ENCODE data around the gene WWC2.

Gene WWC2

GRCh38 chr4:183197140-183197539 is 98.1 kb downstream of the WWC2 start:
- no peak overlapping the region for H2AFZ ChIP-seq (ENCODE audit: low read length)
- no peaks in the 10 kb centered on the region for H3K36me3 ChIP-seq (ENCODE audit: insufficient read depth, low read length)
- no peaks in the 10 kb centered on the region for H3K27me3 ChIP-seq (ENCODE audit: insufficient read depth, low read length, poor library complexity, severe bottlenecking)
- H3K9me2 ChIP-seq (replicated peaks; ENCODE audit: low read depth, low read length) = no peaks in the 10 kb centered on the region
- H3K4me3 ChIP-seq (ENCODE audit: low read length, poor library complexity, severe bottlenecking) = no peak overlapping the region
- H3K9me3 ChIP-seq (ENCODE audit: insufficient read depth, low read depth, low read length) = no peaks in the 10 kb centered on the region
- no peaks in the 10 kb centered on the region for H3K79me2 ChIP-seq (ENCODE audit: insufficient read depth, low read length)
- no peaks in the 10 kb centered on the region for H3F3A ChIP-seq (ENCODE audit: low read depth)
- no peaks in the 10 kb centered on the region for H3K4me1 ChIP-seq (ENCODE audit: insufficient read depth, low read length, poor library complexity, severe bottlenecking)
- no peaks in the 10 kb centered on the region for H4K20me1 ChIP-seq (ENCODE audit: insufficient read depth, low read length, poor library complexity, severe bottlenecking)
- H3K4me2 ChIP-seq (ENCODE audit: low read depth, low read length, poor library complexity, severe bottlenecking) = no peak overlapping the region
- no peak for TF ChIP-seq EZH2phosphoT487 (IDR thresholded peaks at IDR 0.05; ENCODE audit: borderline replicate concordance)
- no peak overlapping the region for H3K9ac ChIP-seq (ENCODE audit: low read depth, low read length, poor library complexity, severe bottlenecking)

DNA sequence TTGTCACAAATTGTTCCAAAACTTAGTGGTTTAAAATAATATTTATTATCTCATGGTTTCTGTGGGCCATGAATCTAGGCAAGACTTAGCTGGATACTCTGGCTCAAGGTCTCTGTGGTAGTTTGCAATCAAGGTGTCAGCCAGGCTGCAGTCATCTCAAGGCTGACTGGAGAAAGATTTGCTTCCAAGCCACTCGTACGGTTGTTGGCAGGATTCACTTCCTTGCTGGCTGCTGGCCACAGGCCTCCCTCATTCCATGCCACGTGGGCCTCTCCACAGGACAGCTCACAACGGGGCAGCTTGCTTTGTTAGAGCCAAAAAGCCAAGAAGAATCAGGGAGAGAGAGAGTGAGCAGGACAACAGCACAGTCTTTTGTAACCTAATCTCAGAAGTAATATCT is 101.4 kb downstream of the WWC2 start:
- Histone ChIP-seq H3F3A (ENCODE audit: low read depth) (no peaks in the 10 kb centered on the region), H3K27me3 (ENCODE audit: insufficient read depth, low read length, poor library complexity, severe bottlenecking) (no peaks in the 10 kb centered on the region), H3K9me3 (ENCODE audit: insufficient read depth, low read depth, low read length) (no peaks in the 10 kb centered on the region), H3K4me1 (ENCODE audit: insufficient read depth, low read length, poor library complexity, severe bottlenecking) (no peaks in the 10 kb centered on the region), H4K20me1 (ENCODE audit: insufficient read depth, low read length, poor library complexity, severe bottlenecking) (no peaks in the 10 kb centered on the region), H2AFZ (ENCODE audit: low read length) (no peak overlapping the region), H3K4me2 (ENCODE audit: low read depth, low read length, poor library complexity, severe bottlenecking) (no peak overlapping the region), H3K9ac (ENCODE audit: low read depth, low read length, poor library complexity, severe bottlenecking) (no peak overlapping the region), H3K36me3 (ENCODE audit: insufficient read depth, low read length) (no peaks in the 10 kb centered on the region), H3K4me3 (ENCODE audit: low read length, poor library complexity, severe bottlenecking) (no peak overlapping the region), H3K79me2 (ENCODE audit: insufficient read depth, low read length) (no peaks in the 10 kb centered on the region), H3K9me2 (replicated peaks; ENCODE audit: low read depth, low read length) (no peaks in the 10 kb centered on the region)
- TF ChIP-seq EZH2phosphoT487 (IDR thresholded peaks at IDR 0.05; ENCODE audit: borderline replicate concordance) (no peak), CTCF (conservative IDR thresholded peaks at IDR 0.05; ENCODE audit: low read length) (no peak)

GRCh38 chr4:183201331-183201730 is 102.3 kb downstream of the WWC2 start:
- H3K4me3 ChIP-seq (ENCODE audit: low read length, poor library complexity, severe bottlenecking) = no peak overlapping the region
- no peak overlapping the region for H3K9ac ChIP-seq (ENCODE audit: low read depth, low read length, poor library complexity, severe bottlenecking)
- no peak overlapping the region for H2AFZ ChIP-seq (ENCODE audit: low read length)
- no peaks in the 10 kb centered on the region for H3K9me2 ChIP-seq (replicated peaks; ENCODE audit: low read depth, low read length)
- H3F3A ChIP-seq (ENCODE audit: low read depth) = no peaks in the 10 kb centered on the region
- TF ChIP-seq EZH2phosphoT487 (IDR thresholded peaks at IDR 0.05; ENCODE audit: borderline replicate concordance) (no peak), CTCF (conservative IDR thresholded peaks at IDR 0.05; ENCODE audit: low read length) (no peak)
- no peaks in the 10 kb centered on the region for H3K79me2 ChIP-seq (ENCODE audit: insufficient read depth, low read length)
- H3K27me3 ChIP-seq (ENCODE audit: insufficient read depth, low read length, poor library complexity, severe bottlenecking) = no peaks in the 10 kb centered on the region
- no peak overlapping the region for H3K4me2 ChIP-seq (ENCODE audit: low read depth, low read length, poor library complexity, severe bottlenecking)
- no peaks in the 10 kb centered on the region for H3K36me3 ChIP-seq (ENCODE audit: insufficient read depth, low read length)
- H4K20me1 ChIP-seq (ENCODE audit: insufficient read depth, low read length, poor library complexity, severe bottlenecking) = no peaks in the 10 kb centered on the region
- no peaks in the 10 kb centered on the region for H3K9me3 ChIP-seq (ENCODE audit: insufficient read depth, low read depth, low read length)
- H3K4me1 ChIP-seq (ENCODE audit: insufficient read depth, low read length, poor library complexity, severe bottlenecking) = no peaks in the 10 kb centered on the region

DNA sequence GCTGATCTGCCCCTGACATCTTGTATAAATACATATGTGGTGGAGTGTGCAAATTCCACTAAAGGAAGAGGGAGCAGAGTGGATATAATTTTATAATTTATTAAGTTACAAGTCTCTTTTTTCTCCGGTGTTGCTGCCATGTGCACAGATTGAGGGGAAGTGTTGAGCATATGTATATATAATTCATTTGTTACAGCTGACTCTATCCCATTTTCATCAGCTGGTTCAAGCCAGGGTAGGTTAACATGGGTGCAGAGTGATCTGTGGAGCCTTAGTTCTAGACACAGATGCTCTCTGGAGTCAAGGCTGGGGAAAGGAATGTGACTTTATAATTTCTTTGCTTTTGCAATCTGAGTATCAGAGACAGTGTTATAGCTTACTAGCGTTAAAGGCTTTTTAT is 103.5 kb downstream of the WWC2 start:
- Histone ChIP-seq H3K9me2 (replicated peaks; ENCODE audit: low read depth, low read length) (no peaks in the 10 kb centered on the region), H4K20me1 (ENCODE audit: insufficient read depth, low read length, poor library complexity, severe bottlenecking) (no peaks in the 10 kb centered on the region), H3K4me3 (ENCODE audit: low read length, poor library complexity, severe bottlenecking) (no peak overlapping the region), H3K9me3 (ENCODE audit: insufficient read depth, low read depth, low read length) (no peaks in the 10 kb centered on the region), H3K36me3 (ENCODE audit: insufficient read depth, low read length) (no peaks in the 10 kb centered on the region), H2AFZ (ENCODE audit: low read length) (no peak overlapping the region), H3K4me2 (ENCODE audit: low read depth, low read length, poor library complexity, severe bottlenecking) (no peak overlapping the region), H3K9ac (ENCODE audit: low read depth, low read length, poor library complexity, severe bottlenecking) (no peak overlapping the region), H3K27me3 (ENCODE audit: insufficient read depth, low read length, poor library complexity, severe bottlenecking) (no peaks in the 10 kb centered on the region), H3K4me1 (ENCODE audit: insufficient read depth, low read length, poor library complexity, severe bottlenecking) (no peaks in the 10 kb centered on the region), H3K79me2 (ENCODE audit: insufficient read depth, low read length) (no peaks in the 10 kb centered on the region), H3F3A (ENCODE audit: low read depth) (no peaks in the 10 kb centered on the region)
- no peak for TF ChIP-seq CTCF (conservative IDR thresholded peaks at IDR 0.05; ENCODE audit: low read length)
- no peak for TF ChIP-seq EZH2phosphoT487 (IDR thresholded peaks at IDR 0.05; ENCODE audit: borderline replicate concordance)

All from Loucy (cell line).